HG03575 (cell line): ENCODE data around the gene MEGF11.

Source experiments
- ATAC-seq: cut with Tn5 transposase; IDR thresholded peaks from one replicate; pipeline ENCODE4 v1.9.1; 2021; ENCODE audit not compliant: unreplicated experiment, insufficient number of reproducible peaks, low FRiP score; ENCODE audit errors: extremely low read depth

The MEGF11 gene

GRCh38 chr15:65926899-65927298 is 326.7 kb downstream of the MEGF11 start:
- ATAC-seq: no peak

- ATAC-seq: no peak
Observed at GRCh38 chr15:65926459-65926858, 327.1 kb downstream of the MEGF11 start.

- ATAC-seq: no peak
Observed at GRCh38 chr15:65925338-65925737, 328.2 kb downstream of the MEGF11 start.

GRCh38 chr15:65924004-65924403 is 329.5 kb downstream of the MEGF11 start:
- ATAC-seq: no peak

GRCh38 chr15:65923264-65923663 is 330.3 kb downstream of the MEGF11 start:
- no peak for ATAC-seq

GRCh38 chr15:65922621-65923020 is 330.9 kb downstream of the MEGF11 start:
- no peak for ATAC-seq

- ATAC-seq: no peak
Observed at GRCh38 chr15:65921780-65922179, 331.8 kb downstream of the MEGF11 start.

- ATAC-seq: no peak
Observed at GRCh38 chr15:65920825-65921309, 332.7 kb downstream of the MEGF11 start.

- no peak for ATAC-seq
Observed at GRCh38 chr15:65920121-65920520, 333.4 kb downstream of the MEGF11 start.

- ATAC-seq: no peak
Observed at GRCh38 chr15:65919353-65919752, 334.2 kb downstream of the MEGF11 start.

GRCh38 chr15:65918945-65919344 is 334.6 kb downstream of the MEGF11 start:
- ATAC-seq: no peak

GRCh38 chr15:65918357-65918920 is 335.1 kb downstream of the MEGF11 start:
- ATAC-seq: no peak

GRCh38 chr15:65917936-65918335 is 335.6 kb downstream of the MEGF11 start:
- no peak for ATAC-seq

GRCh38 chr15:65917407-65917756 is 336.2 kb downstream of the MEGF11 start:
- no peak for ATAC-seq

GRCh38 chr15:65916664-65917406 is 336.7 kb downstream of the MEGF11 start:
- ATAC-seq: no peak

- ATAC-seq: no peak
Observed at GRCh38 chr15:65916041-65916663, 337.4 kb downstream of the MEGF11 start.

GRCh38 chr15:65914981-65915925 is 338.3 kb downstream of the MEGF11 start:
- ATAC-seq: no peak

GRCh38 chr15:65914386-65914785 is 339.2 kb downstream of the MEGF11 start:
- ATAC-seq: no peak

- no peak for ATAC-seq
Observed at GRCh38 chr15:65913631-65914199, 339.8 kb downstream of the MEGF11 start.
